Stimulated activated CD8-positive, alpha-beta memory T cell treated with anti-CD3 and anti-CD28 coated beads, Interleukin-4, amount 100 ng/mL, for 1 hour (primary cell): Measurements from ENCODE around the gene MAP4K2.

Source experiments
- DNase-seq, 2 donors: peaks; one replicate each; pipeline ENCODE4 v3.0.0-alpha.2; 2020; ENCODE audit warnings: low read depth in 2 of 2, low spot score in 1 of 2

The MAP4K2 gene

GRCh38 chr11:64769283-64769682 lies 33.7 kb downstream of the MAP4K2 start:
- no peak for DNase-seq

GRCh38 chr11:64768300-64768694 lies 34.7 kb downstream of the MAP4K2 start:
- no peak for DNase-seq

- DNase-seq: peak; percentile 66 to 89
Observed at GRCh38 chr11:64767344-64768299, 35.4 kb downstream of the MAP4K2 start.

- no peak for DNase-seq
Observed at GRCh38 chr11:64766881-64767280, 36.1 kb downstream of the MAP4K2 start.

- DNase-seq: no peak
Observed at GRCh38 chr11:64765851-64766665, 37.0 kb downstream of the MAP4K2 start.

GRCh38 chr11:64765291-64765850 lies 37.6 kb downstream of the MAP4K2 start:
- DNase-seq: no peak

- DNase-seq: no peak
Observed at GRCh38 chr11:64764753-64765152, 38.3 kb downstream of the MAP4K2 start.

GRCh38 chr11:64764040-64764611 lies 38.9 kb downstream of the MAP4K2 start:
- DNase-seq: peak in 1 of 2 donors; percentile 36

GRCh38 chr11:64763526-64764039 lies 39.4 kb downstream of the MAP4K2 start:
- no peak for DNase-seq

GRCh38 chr11:64762674-64763525 lies 40.1 kb downstream of the MAP4K2 start:
- no peak for DNase-seq

GRCh38 chr11:64762277-64762673 lies 40.7 kb downstream of the MAP4K2 start:
- DNase-seq: no peak

- DNase-seq: no peak
Observed at GRCh38 chr11:64760759-64761420, 42.1 kb downstream of the MAP4K2 start.

GRCh38 chr11:64759722-64760719 lies 43.0 kb downstream of the MAP4K2 start, which contains the start of gene PYGM:
Gene PYGM, minus strand, starts transcription at chr11:64759974. Its CDS starts 76 bp downstream, at chr11:64759898.
- DNase-seq: no peak

- DNase-seq: no peak
Observed at GRCh38 chr11:64759131-64759721, 43.8 kb downstream of the MAP4K2 start.

- DNase-seq: no peak
Observed at GRCh38 chr11:64758330-64759079, 44.5 kb downstream of the MAP4K2 start.

GRCh38 chr11:64757549-64758329 lies 45.3 kb downstream of the MAP4K2 start:
- no peak for DNase-seq
